Measurements from ENCODE around the gene BORCS5.
"Not testable (repeated sequence)": the region's sequence is repeated elsewhere in the genome, so short reads cannot be mapped to it uniquely, and the experiment has no call there.

- TF ChIP-seq CTCF (conservative IDR thresholded peaks at IDR 0.05; ENCODE audit: low read length); EZH2phosphoT487 (IDR thresholded peaks at IDR 0.05; ENCODE audit: borderline replicate concordance): not testable (repeated sequence)
Observed at GRCh38 chr12:12310695-12311094, 46.2 kb upstream of the BORCS5 start.

Data from Loucy (cell line).